NCI-H446 treated with DMSO at 0.1 percent for 48 hours (cell line): Measurements from ENCODE around the gene USP17L13.
"Not testable (repeated sequence)": the region's sequence is repeated elsewhere in the genome, so short reads cannot be mapped to it uniquely, and the experiment has no call there.

Source experiments
- DNase-seq: peaks from one replicate; lab custom pipeline; 2025; lab: John Stamatoyannopoulos, UW

The USP17L13 gene, protein sequence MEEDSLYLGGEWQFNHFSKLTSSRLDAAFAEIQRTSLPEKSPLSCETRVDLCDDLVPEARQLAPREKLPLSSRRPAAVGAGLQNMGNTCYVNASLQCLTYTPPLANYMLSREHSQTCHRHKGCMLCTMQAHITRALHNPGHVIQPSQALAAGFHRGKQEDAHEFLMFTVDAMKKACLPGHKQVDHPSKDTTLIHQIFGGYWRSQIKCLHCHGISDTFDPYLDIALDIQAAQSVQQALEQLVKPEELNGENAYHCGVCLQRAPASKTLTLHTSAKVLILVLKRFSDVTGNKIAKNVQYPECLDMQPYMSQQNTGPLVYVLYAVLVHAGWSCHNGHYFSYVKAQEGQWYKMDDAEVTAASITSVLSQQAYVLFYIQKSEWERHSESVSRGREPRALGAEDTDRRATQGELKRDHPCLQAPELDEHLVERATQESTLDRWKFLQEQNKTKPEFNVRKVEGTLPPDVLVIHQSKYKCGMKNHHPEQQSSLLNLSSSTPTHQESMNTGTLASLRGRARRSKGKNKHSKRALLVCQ

GRCh38 chr4:9224596-9224995 is at the start of gene USP17L13:
Gene USP17L13 (plus strand): TSS chr4:9224896. CDS start chr4:9224896, 0 bp downstream.
- not testable (repeated sequence) for DNase-seq

- not testable (repeated sequence) for DNase-seq
These were observed 14.3 kb upstream of the USP17L13 start, which contains the start of gene USP17L10 for GRCh38 chr4:9210357-9210756. Gene USP17L10 (plus strand): TSS chr4:9210657. CDS start chr4:9210657, 0 bp downstream.

- DNase-seq: not testable (repeated sequence)
These were observed 10.0 kb upstream of the USP17L13 start for GRCh38 chr4:9214701-9215100.

GRCh38 chr4:9215105-9215504 is 9.6 kb upstream of the USP17L13 start, which contains the start of gene USP17L11:
Gene USP17L11 (plus strand): TSS chr4:9215405. CDS start chr4:9215405, 0 bp downstream.
- DNase-seq: not testable (repeated sequence)

- not testable (repeated sequence) for DNase-seq
These were observed 4.8 kb upstream of the USP17L13 start, which contains the start of gene USP17L12 for GRCh38 chr4:9219852-9220251. Gene USP17L12 (plus strand): TSS chr4:9220152. CDS start chr4:9220152, 0 bp downstream.

DNA sequence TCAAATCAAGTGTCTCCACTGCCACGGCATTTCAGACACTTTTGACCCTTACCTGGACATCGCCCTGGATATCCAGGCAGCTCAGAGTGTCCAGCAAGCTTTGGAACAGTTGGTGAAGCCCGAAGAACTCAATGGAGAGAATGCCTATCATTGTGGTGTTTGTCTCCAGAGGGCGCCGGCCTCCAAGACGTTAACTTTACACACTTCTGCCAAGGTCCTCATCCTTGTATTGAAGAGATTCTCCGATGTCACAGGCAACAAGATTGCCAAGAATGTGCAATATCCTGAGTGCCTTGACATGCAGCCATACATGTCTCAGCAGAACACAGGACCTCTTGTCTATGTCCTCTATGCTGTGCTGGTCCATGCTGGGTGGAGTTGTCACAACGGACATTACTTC is 5.6 kb downstream of the USP17L13 start:
- DNase-seq: not testable (repeated sequence)

GRCh38 chr4:9234085-9234484 is 9.4 kb downstream of the USP17L13 start, which contains the start of gene USP17L15:
Gene USP17L15 (plus strand): TSS chr4:9234385. CDS start chr4:9234385, 0 bp downstream.
- DNase-seq: not testable (repeated sequence)

DNA sequence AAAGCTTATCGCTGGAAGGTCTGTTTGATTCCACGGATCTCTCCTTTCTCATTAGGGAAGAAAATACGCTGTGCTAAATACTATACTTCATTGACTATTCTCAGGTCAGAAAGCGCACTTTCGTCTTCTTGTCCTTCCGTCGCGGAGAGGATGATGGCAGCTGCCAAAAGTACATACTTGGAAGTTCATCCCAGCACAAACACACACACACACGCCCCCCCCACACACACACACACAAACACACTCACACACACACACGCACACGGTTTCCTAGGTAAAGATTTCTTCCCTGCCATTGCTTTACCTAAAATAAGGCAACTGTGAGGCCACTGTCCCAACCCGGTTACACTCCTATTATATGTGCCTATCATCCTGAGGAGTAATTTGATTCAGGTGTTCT is 13.8 kb downstream of the USP17L13 start:
- not testable (repeated sequence) for DNase-seq

- not testable (repeated sequence) for DNase-seq
These were observed 18.9 kb downstream of the USP17L13 start, which contains the start of gene USP17L17 for GRCh38 chr4:9243579-9243978. Gene USP17L17 (plus strand): TSS chr4:9243879. CDS start chr4:9243879, 0 bp downstream.

GRCh38 chr4:9247953-9248680 is 23.4 kb downstream of the USP17L13 start, which contains the start of gene USP17L18:
Gene USP17L18 (plus strand): TSS chr4:9248630. CDS start chr4:9248630, 0 bp downstream.
- DNase-seq: not testable (repeated sequence)

GRCh38 chr4:9253078-9253477 is 28.4 kb downstream of the USP17L13 start, which contains the start of gene USP17L19:
Gene USP17L19 (plus strand): TSS chr4:9253378. CDS start chr4:9253378, 0 bp downstream.
- not testable (repeated sequence) for DNase-seq

DNA sequence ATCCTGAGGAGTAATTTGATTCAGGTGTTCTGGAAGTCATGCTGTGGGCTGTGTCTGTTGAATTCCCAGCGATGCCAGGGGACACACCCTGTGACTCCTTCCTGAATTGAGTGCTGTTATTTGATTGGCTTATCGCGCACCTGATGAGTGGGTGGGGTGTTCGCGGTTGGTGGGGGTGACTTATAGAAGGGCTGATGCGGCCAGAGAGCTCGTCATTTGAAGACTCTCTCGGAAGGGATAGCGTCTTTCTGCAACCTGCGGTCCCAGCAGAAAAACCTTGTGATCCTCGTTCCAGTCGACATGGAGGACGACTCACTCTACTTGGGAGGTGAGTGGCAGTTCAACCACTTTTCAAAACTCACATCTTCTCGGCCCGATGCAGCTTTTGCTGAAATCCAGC is 33.1 kb downstream of the USP17L13 start, which contains the start of gene USP17L20:
TSS of gene USP17L20 (plus strand) at position 301 of the 400 bp plus-strand sequence. CDS start at position 301, 0 bp downstream.
- not testable (repeated sequence) for DNase-seq

- not testable (repeated sequence) for DNase-seq
These were observed 37.9 kb downstream of the USP17L13 start, which contains the start of gene USP17L21 for GRCh38 chr4:9262572-9262971. Gene USP17L21 (plus strand): TSS chr4:9262872. CDS start chr4:9262872, 0 bp downstream.

DNA sequence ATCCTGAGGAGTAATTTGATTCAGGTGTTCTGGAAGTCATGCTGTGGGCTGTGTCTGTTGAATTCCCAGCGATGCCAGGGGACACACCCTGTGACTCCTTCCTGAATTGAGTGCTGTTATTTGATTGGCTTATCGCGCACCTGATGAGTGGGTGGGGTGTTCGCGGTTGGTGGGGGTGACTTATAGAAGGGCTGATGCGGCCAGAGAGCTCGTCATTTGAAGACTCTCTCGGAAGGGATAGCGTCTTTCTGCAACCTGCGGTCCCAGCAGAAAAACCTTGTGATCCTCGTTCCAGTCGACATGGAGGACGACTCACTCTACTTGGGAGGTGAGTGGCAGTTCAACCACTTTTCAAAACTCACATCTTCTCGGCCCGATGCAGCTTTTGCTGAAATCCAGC is 42.6 kb downstream of the USP17L13 start, which contains the start of gene USP17L22:
TSS of gene USP17L22 (plus strand) at position 301 of the 400 bp plus-strand sequence. CDS start at position 301, 0 bp downstream.
- not testable (repeated sequence) for DNase-seq

DNA sequence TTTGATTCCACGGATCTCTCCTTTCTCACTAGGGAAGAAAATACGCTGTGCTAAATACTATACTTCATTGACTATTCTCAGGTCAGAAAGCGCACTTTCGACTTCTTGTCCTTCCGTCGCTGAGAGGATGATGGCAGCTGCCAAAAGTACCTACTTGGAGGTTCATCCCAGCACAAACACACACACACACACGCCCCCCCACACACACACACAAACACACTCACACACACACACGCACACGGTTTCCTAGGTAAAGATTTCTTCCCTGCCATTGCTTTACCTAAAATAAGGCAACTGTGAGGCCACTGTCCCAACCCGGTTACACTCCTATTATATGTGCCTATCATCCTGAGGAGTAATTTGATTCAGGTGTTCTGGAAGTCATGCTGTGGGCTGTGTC is 47.0 kb downstream of the USP17L13 start:
- not testable (repeated sequence) for DNase-seq
